A549 (cell line): ENCODE results near the gene IQCE. TPM values are rescaled to one million over a fixed set of nuclear protein-coding genes. Genes with fewer than 3 reads are reported as not detected.

Source experiments
- ATAC-seq, 2 experiments: fragments of 200-7000 bp in 1 of 2; fragments of >200 bp in 1 of 2; cut with Nextera tagmentation in 1 of 2; cut with Tn5 transposase in 1 of 2; 3 replicates each; pipeline versions ENCODE4 v1.8.0 to v1.9.1; 2018 to 2020; ENCODE audit warnings: mild to moderate bottlenecking in 1 of 2, moderate library complexity in 1 of 2
- CTCF ChIA-PET: fragments of 300-600 bp; sonication (Branson Sonifier 250); formaldehyde crosslinking; extraction: SDS; loops from one replicate; lab custom pipeline; 2021; ENCODE audit warnings: antibody characterized with exemption, inconsistent platforms; lab: Yijun Ruan, JAX
- POLR2A ChIA-PET: fragments of 350-600 bp; formaldehyde crosslinking; extraction: SDS; loops from one replicate; lab custom pipeline; 2021; ENCODE audit warnings: antibody characterized with exemption, inconsistent platforms; lab: Yijun Ruan, JAX
- DNase-seq, 2 experiments: peaks; one replicate each; pipeline versions ENCODE4 v3.0.0 to v3.0.0-alpha.2; 2011 to 2016; ENCODE audit warnings: low read depth in 1 of 2, low spot score in 1 of 2
- FAIRE-seq: peaks from 2 replicates; lab custom pipeline; 2011; peaks lifted over from hg19 to GRCh38; lab: Jason Lieb, UNC
- H3K27ac ChIP-seq, 2 experiments: fragments of >200 bp; sonication (Bioruptor Twin); formaldehyde crosslinking; 3 replicates each; pipeline ENCODE4 v1.5.1; 2016 to 2017
- H3K4me1 ChIP-seq: fragments of >200 bp; sonication (Bioruptor Twin); formaldehyde crosslinking; 3 replicates; pipeline ENCODE4 v1.6.1; 2016
- H3K4me2 ChIP-seq: fragments of >200 bp; sonication (Bioruptor Twin); formaldehyde crosslinking; 3 replicates; pipeline ENCODE4 v1.6.1; 2016
- H3K4me3 ChIP-seq: fragments of >200 bp; sonication (Bioruptor Twin); formaldehyde crosslinking; 3 replicates; pipeline ENCODE4 v1.5.1; 2016
- H3K9me3 ChIP-seq: fragments of >200 bp; sonication (Bioruptor Twin); formaldehyde crosslinking; 3 replicates; pipeline ENCODE4 v1.6.1; 2016
- ATOH8 ChIP-seq: fragments of 250-450 bp; sonication (Bioruptor Pico); IDR thresholded peaks from 2 replicates; pipeline ENCODE4 v1.5.0; 2020; ENCODE audit warnings: low read depth, mild to moderate bottlenecking, moderate library complexity
- BCL3 ChIP-seq: fragments of >200 bp; sonication (Bioruptor Twin); formaldehyde crosslinking; IDR thresholded peaks from 3 replicates; pipeline ENCODE4 v1.6.1; 2016
- CEBPB ChIP-seq, 2 experiments: fragments of >200 bp in 1 of 2; sonication (Bioruptor Twin) in 1 of 2; formaldehyde crosslinking in 1 of 2; IDR thresholded peaks; 2 replicates each; pipeline ENCODE4 v1.6.1; 2012 to 2016
- CTCF ChIP-seq: fragments of >200 bp; sonication (Bioruptor Twin); formaldehyde crosslinking; IDR thresholded peaks from 3 replicates; pipeline ENCODE4 v1.5.1; 2016
- EHF ChIP-seq: fragments of 250-450 bp; sonication (Bioruptor Pico); IDR thresholded peaks from 2 replicates; pipeline ENCODE4 v1.5.0; 2020; ENCODE audit warnings: mild to moderate bottlenecking
- EP300 ChIP-seq, 2 experiments: fragments of >200 bp; sonication (Bioruptor Twin); formaldehyde crosslinking; IDR thresholded peaks; 2 replicates in 1 of 2; 3 replicates in 1 of 2; pipeline ENCODE4 v1.6.1; 2016 to 2017
- ESRRA ChIP-seq: fragments of 150-350 bp; IDR thresholded peaks from 2 replicates; pipeline ENCODE4 v1.6.1; 2014; ENCODE audit warnings: mild to moderate bottlenecking, low read length, borderline replicate concordance
- FOSB ChIP-seq: fragments of 250-450 bp; sonication (Bioruptor Pico); IDR thresholded peaks from 2 replicates; pipeline ENCODE4 v1.5.0; 2020; ENCODE audit warnings: mild to moderate bottlenecking, moderate library complexity
- HDAC2 ChIP-seq: fragments of 200-600 bp; sonication (generic); IDR thresholded peaks from 2 replicates; pipeline ENCODE4 v1.6.1; 2016
- HEYL ChIP-seq: fragments of 250-450 bp; sonication (Bioruptor Pico); IDR thresholded peaks from 2 replicates; pipeline ENCODE4 v1.8.0; 2021; ENCODE audit warnings: mild to moderate bottlenecking, moderate library complexity
- MAFK ChIP-seq: fragments of 450-650 bp; IDR thresholded peaks from 2 replicates; pipeline ENCODE4 v1.6.1; 2014; ENCODE audit not compliant: partially characterized antibody
- MAZ ChIP-seq: fragments of 150-350 bp; IDR thresholded peaks from 2 replicates; pipeline ENCODE4 v1.6.1; 2014; ENCODE audit warnings: antibody characterized with exemption, low read depth, low read length, borderline replicate concordance
- NFE2L2 ChIP-seq: fragments of 150-350 bp; conservative IDR thresholded peaks from 2 replicates; pipeline ENCODE4 v1.6.1; 2014; ENCODE audit warnings: low read length
- NPAS2 ChIP-seq: fragments of 250-450 bp; sonication (Bioruptor Pico); IDR thresholded peaks from 2 replicates; pipeline ENCODE4 v1.8.0; 2022; ENCODE audit warnings: mild to moderate bottlenecking, moderate library complexity, borderline replicate concordance
- NR3C1 ChIP-seq: fragments of >200 bp; sonication (Bioruptor Twin); formaldehyde crosslinking; IDR thresholded peaks from 3 replicates; pipeline ENCODE4 v1.6.1; 2017
- PBX3 ChIP-seq: IDR thresholded peaks from 2 replicates; pipeline ENCODE4 v1.6.1; 2012
- RAD21 ChIP-seq, 2 experiments: fragments of >200 bp in 1 of 2; sonication (Bioruptor Twin) in 1 of 2; formaldehyde crosslinking in 1 of 2; IDR thresholded peaks in 1 of 2; conservative IDR thresholded peaks in 1 of 2; 2 replicates in 1 of 2; 3 replicates in 1 of 2; pipeline ENCODE4 v1.6.1; 2012 to 2018; ENCODE audit warnings: inconsistent platforms in 1 of 2
- RARB ChIP-seq: fragments of 250-450 bp; sonication (Bioruptor Pico); IDR thresholded peaks from 2 replicates; pipeline ENCODE4 v1.8.0; 2021; ENCODE audit warnings: mild to moderate bottlenecking, moderate library complexity
- RFX5 ChIP-seq: fragments of 450-650 bp; IDR thresholded peaks from 2 replicates; pipeline ENCODE4 v1.7.1; 2014; ENCODE audit warnings: antibody characterized with exemption, mild to moderate bottlenecking, moderate library complexity
- TFCP2L1 ChIP-seq: fragments of 250-450 bp; sonication (Bioruptor Pico); IDR thresholded peaks from 2 replicates; pipeline ENCODE4 v1.5.0; 2021; ENCODE audit warnings: mild to moderate bottlenecking
- TP53 ChIP-seq: fragments of 250-450 bp; sonication (Bioruptor Pico); IDR thresholded peaks from 2 replicates; pipeline ENCODE4 v1.5.0; 2021; ENCODE audit warnings: mild to moderate bottlenecking, moderate library complexity
- WGBS: methylation state at CpG from one replicate; pipeline ENCODE4 v1.1.6; 2017; ENCODE audit errors: missing lambda C conversion rate; 5-methylcytosine and 5-hydroxymethylcytosine counted together
- polyA plus RNA-seq, 4 experiments: library from polyadenylated mRNA; depleted of rRNA in 3 of 4; stranded (reverse); fragments of >200 nt; fragmentation: RNase III in 1 of 4; extraction: RNeasy Plus Mini Kit Qiagen cat#74134 plus additional on column Dnase treatment in 1 of 4; gene quantifications; 2 replicates in 3 of 4; 3 replicates in 1 of 4; pipeline ENCODE4 v1.2.3, GENCODE V29; 2011 to 2017
- TF ChIP-seq, protein P1 (sequence below): IDR thresholded peaks from 2 replicates; pipeline ENCODE4 v1.6.1; 2012
- TF ChIP-seq, protein P2 (sequence below): fragments of 200-600 bp; sonication (generic); IDR thresholded peaks from 2 replicates; pipeline ENCODE4 v1.6.1; 2016; ENCODE audit warnings: antibody characterized with exemption, mild to moderate bottlenecking, moderate library complexity
- TF ChIP-seq, protein P3 (sequence below): fragments of 450-650 bp; IDR thresholded peaks from 2 replicates; pipeline ENCODE4 v1.6.1; 2014; ENCODE audit warnings: antibody characterized with exemption
- TF ChIP-seq, protein P4 (sequence below): fragments of 250-450 bp; sonication (Bioruptor Pico); IDR thresholded peaks from 2 replicates; pipeline ENCODE4 v1.5.0; 2021; ENCODE audit warnings: mild to moderate bottlenecking, moderate library complexity, borderline replicate concordance

Gene IQCE
- polyA plus RNA-seq, 2 of the 4 experiments (the other 2 are of a cell fraction), result 10.6 to 13.0 TPM

DNA sequence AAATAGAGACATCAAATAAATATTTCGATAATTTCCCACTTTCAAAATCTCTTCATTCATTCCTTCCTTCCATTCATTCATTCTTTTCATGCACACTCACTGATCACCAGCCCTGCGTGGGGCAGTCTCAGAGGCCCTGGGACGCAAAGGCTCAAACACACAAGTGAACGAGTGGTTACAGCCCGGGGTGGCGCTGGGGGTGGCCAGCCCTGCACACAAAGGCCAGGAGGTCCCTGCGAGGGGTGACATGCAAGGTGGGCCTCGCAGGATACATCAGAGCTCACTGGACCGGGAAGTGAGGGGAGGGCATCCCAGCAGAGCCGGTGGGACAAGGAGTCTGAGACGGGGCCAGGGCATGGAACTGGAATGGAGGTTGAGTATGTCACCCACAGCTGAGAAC lies 43.1 kb downstream of the IQCE start:
- ATAC-seq, result no peak; a peak in 2 of 6 replicates
- no peak for TF ChIP-seq CEBPB (IDR thresholded peaks at IDR 0.05)
- no peak for TF ChIP-seq RFX5
- no peak for TF ChIP-seq MAZ
- no peak for TF ChIP-seq RARB (CRISPR knock-in tag)
- TF ChIP-seq, protein P1, sequence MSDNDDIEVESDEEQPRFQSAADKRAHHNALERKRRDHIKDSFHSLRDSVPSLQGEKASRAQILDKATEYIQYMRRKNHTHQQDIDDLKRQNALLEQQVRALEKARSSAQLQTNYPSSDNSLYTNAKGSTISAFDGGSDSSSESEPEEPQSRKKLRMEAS, result no peak
- TF ChIP-seq ESRRA, result no peak
- no peak for TF ChIP-seq EHF
- TF ChIP-seq NFE2L2, result no peak
- TF ChIP-seq FOSB (CRISPR knock-in tag), result no peak
- no peak for TF ChIP-seq RAD21 (conservative IDR thresholded peaks at IDR 0.05 in 1 of 2, IDR thresholded peaks at IDR 0.05 in 1 of 2)
- TF ChIP-seq CTCF, result no peak
- TF ChIP-seq NR3C1, result no peak
- TF ChIP-seq, protein P2, sequence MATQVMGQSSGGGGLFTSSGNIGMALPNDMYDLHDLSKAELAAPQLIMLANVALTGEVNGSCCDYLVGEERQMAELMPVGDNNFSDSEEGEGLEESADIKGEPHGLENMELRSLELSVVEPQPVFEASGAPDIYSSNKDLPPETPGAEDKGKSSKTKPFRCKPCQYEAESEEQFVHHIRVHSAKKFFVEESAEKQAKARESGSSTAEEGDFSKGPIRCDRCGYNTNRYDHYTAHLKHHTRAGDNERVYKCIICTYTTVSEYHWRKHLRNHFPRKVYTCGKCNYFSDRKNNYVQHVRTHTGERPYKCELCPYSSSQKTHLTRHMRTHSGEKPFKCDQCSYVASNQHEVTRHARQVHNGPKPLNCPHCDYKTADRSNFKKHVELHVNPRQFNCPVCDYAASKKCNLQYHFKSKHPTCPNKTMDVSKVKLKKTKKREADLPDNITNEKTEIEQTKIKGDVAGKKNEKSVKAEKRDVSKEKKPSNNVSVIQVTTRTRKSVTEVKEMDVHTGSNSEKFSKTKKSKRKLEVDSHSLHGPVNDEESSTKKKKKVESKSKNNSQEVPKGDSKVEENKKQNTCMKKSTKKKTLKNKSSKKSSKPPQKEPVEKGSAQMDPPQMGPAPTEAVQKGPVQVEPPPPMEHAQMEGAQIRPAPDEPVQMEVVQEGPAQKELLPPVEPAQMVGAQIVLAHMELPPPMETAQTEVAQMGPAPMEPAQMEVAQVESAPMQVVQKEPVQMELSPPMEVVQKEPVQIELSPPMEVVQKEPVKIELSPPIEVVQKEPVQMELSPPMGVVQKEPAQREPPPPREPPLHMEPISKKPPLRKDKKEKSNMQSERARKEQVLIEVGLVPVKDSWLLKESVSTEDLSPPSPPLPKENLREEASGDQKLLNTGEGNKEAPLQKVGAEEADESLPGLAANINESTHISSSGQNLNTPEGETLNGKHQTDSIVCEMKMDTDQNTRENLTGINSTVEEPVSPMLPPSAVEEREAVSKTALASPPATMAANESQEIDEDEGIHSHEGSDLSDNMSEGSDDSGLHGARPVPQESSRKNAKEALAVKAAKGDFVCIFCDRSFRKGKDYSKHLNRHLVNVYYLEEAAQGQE, result no peak
- TF ChIP-seq, all 56 proteins: peak for 0
- Histone ChIP-seq H3K4me3 (no peak overlapping the region), H3K4me1 (no peaks in the 10 kb centered on the region), H3K4me2 (no peak overlapping the region), H3K9me3 (no peaks in the 10 kb centered on the region), H3K27ac (no peak overlapping the region)
- CTCF ChIA-PET, result interaction anchor here (0.6 to 3.4 kb wide), 3 partner anchors 15 to 943 kb away, joined by 3 to 11 read pairs (median 5); no protein-coding TSS in a partner anchor
- POLR2A ChIA-PET, result no interaction called here
- FAIRE-seq (no peak), DNase-seq (no peak)
- WGBS, result 89% methylated on average over 11 of the region's 11 CpGs

GRCh38 chr7:2602406-2603043 lies 43.7 kb downstream of the IQCE start:
- H3K4me1 ChIP-seq, result no peaks in the 10 kb centered on the region
- ChIA-PET POLR2A (no interaction called here), CTCF (interaction anchor here (0.6 to 3.4 kb wide), 5 partner anchors 13 to 944 kb away, joined by 3 to 11 read pairs (median 4); no protein-coding TSS in a partner anchor)
- no peak overlapping the region for H3K27ac ChIP-seq
- ATAC-seq (no peak; a peak in 1 of 6 replicates), DNase-seq (no peak), FAIRE-seq (no peak)
- WGBS, result 92% methylated on average over 19 of the region's 19 CpGs
- no peaks in the 10 kb centered on the region for H3K9me3 ChIP-seq
- H3K4me3 ChIP-seq, result no peak overlapping the region
- no peak overlapping the region for H3K4me2 ChIP-seq
- no peak for TF ChIP-seq MAFK
- no peak for TF ChIP-seq ATOH8 (CRISPR knock-in tag)
- no peak for TF ChIP-seq EP300 (IDR thresholded peaks at IDR 0.05)
- TF ChIP-seq, protein P3, sequence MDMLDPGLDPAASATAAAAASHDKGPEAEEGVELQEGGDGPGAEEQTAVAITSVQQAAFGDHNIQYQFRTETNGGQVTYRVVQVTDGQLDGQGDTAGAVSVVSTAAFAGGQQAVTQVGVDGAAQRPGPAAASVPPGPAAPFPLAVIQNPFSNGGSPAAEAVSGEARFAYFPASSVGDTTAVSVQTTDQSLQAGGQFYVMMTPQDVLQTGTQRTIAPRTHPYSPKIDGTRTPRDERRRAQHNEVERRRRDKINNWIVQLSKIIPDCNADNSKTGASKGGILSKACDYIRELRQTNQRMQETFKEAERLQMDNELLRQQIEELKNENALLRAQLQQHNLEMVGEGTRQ, result no peak
- TF ChIP-seq HEYL, result no peak
- TF ChIP-seq TP53 (CRISPR knock-in tag), result no peak
- no peak for TF ChIP-seq NPAS2
- no peak for TF ChIP-seq BCL3
- TF ChIP-seq RAD21 (conservative IDR thresholded peaks at IDR 0.05 in 1 of 2, IDR thresholded peaks at IDR 0.05 in 1 of 2), result no peak
- no peak for TF ChIP-seq TFCP2L1 (CRISPR knock-in tag)
- TF ChIP-seq PBX3, result no peak
- TF ChIP-seq HDAC2, result no peak
- TF ChIP-seq, protein P4, sequence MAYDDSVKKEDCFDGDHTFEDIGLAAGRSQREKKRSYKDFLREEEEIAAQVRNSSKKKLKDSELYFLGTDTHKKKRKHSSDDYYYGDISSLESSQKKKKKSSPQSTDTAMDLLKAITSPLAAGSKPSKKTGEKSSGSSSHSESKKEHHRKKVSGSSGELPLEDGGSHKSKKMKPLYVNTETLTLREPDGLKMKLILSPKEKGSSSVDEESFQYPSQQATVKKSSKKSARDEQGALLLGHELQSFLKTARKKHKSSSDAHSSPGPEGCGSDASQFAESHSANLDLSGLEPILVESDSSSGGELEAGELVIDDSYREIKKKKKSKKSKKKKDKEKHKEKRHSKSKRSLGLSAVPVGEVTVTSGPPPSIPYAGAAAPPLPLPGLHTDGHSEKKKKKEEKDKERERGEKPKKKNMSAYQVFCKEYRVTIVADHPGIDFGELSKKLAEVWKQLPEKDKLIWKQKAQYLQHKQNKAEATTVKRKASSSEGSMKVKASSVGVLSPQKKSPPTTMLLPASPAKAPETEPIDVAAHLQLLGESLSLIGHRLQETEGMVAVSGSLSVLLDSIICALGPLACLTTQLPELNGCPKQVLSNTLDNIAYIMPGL (CRISPR knock-in tag), result no peak
